Fibroblast of lung (primary cell): Measurements from ENCODE around the gene PRG2. TPM values are rescaled to one million over a fixed set of nuclear protein-coding genes. Genes with fewer than 3 reads are reported as not detected.

Experiments used
- DNase-seq, 2 donors: peaks; one replicate each; pipeline versions ENCODE4 v3.0.0 to v3.0.0-alpha.2; 2010; ENCODE audit warnings: low read depth in 2 of 2
- H2AFZ ChIP-seq: 2 replicates; pipeline ENCODE4 v1.5.1; 2012; ENCODE audit warnings: low read length, control low read depth, inconsistent platforms
- H3K27ac ChIP-seq: 2 replicates; pipeline ENCODE4 v1.5.1; 2011; ENCODE audit warnings: low read length, control low read depth; ENCODE audit not compliant: insufficient read depth
- H3K27me3 ChIP-seq: 2 replicates; pipeline ENCODE4 v1.5.1; 2011; ENCODE audit warnings: mild to moderate bottlenecking, low read length; ENCODE audit not compliant: control insufficient read depth, insufficient read depth
- H3K36me3 ChIP-seq: 2 replicates; pipeline ENCODE4 v1.5.1; 2011; ENCODE audit warnings: low read length; ENCODE audit not compliant: control insufficient read depth, insufficient read depth
- H3K4me1 ChIP-seq: 2 replicates; pipeline ENCODE4 v1.5.1; 2011; ENCODE audit warnings: low read length; ENCODE audit not compliant: control insufficient read depth, insufficient read depth; ENCODE audit errors: extremely low read depth
- H3K4me2 ChIP-seq: 2 replicates; pipeline ENCODE4 v1.5.1; 2011; ENCODE audit warnings: low read length, control low read depth; ENCODE audit not compliant: insufficient read depth; ENCODE audit errors: extremely low read depth
- H3K4me3 ChIP-seq, 4 experiments: fragments of 200-600 bp in 1 of 4; sonication (generic) in 1 of 4; replicated peaks in 1 of 4; 2 replicates each; pipeline ENCODE4 v1.5.1; 2011 to 2016; ENCODE audit warnings: low read length in 4 of 4, low read depth in 3 of 4, mild to moderate bottlenecking in 3 of 4, control low read depth in 2 of 4, inconsistent platforms in 1 of 4, mixed read lengths in 1 of 4; ENCODE audit not compliant: insufficient read depth in 1 of 4; ENCODE audit errors: control extremely low read depth in 1 of 4
- H3K79me2 ChIP-seq: 2 replicates; pipeline ENCODE4 v1.5.1; 2012; ENCODE audit warnings: mild to moderate bottlenecking, low read length, inconsistent platforms; ENCODE audit not compliant: control insufficient read depth, insufficient read depth
- H3K9ac ChIP-seq: 2 replicates; pipeline ENCODE4 v1.5.1; 2011; ENCODE audit warnings: mild to moderate bottlenecking, low read length, control low read depth; ENCODE audit not compliant: insufficient read depth
- H3K9me3 ChIP-seq: 2 replicates; pipeline ENCODE4 v1.5.1; 2012; ENCODE audit warnings: low read depth, low read length; ENCODE audit not compliant: control insufficient read depth, insufficient read depth
- H4K20me1 ChIP-seq: 2 replicates; pipeline ENCODE4 v1.5.1; 2011; ENCODE audit warnings: low read length; ENCODE audit not compliant: control insufficient read depth, insufficient read depth; ENCODE audit errors: extremely low read depth
- EZH2 ChIP-seq: IDR thresholded peaks from 2 replicates; pipeline ENCODE4 v1.5.1; 2012; ENCODE audit warnings: low read length, control low read depth, mild to moderate bottlenecking; ENCODE audit errors: missing control alignments
- polyA plus RNA-seq, 2 donors: library from polyadenylated mRNA; depleted of rRNA in 1 of 2; stranded (reverse) in 1 of 2; unstranded in 1 of 2; fragments of >200 nt; gene quantifications; 2 replicates each; pipeline ENCODE4 v1.2.1, GENCODE V29; 2011 to 2012; ENCODE audit warnings: missing spikeins in 1 of 2
- total RNA-seq: library from RNA; depleted of rRNA; stranded (reverse); fragments of >200 nt; gene quantifications from 2 replicates; pipeline ENCODE4 v1.2.1, GENCODE V29; 2014
- TF ChIP-seq, protein P1 (sequence below), 2 donors: IDR thresholded peaks in 1 of 2; conservative IDR thresholded peaks in 1 of 2; 1 replicate in 1 of 2; 2 replicates in 1 of 2; pipeline ENCODE4 v1.5.1; 2011 to 2012; ENCODE audit warnings: low read length in 2 of 2, control low read depth in 1 of 2, inconsistent platforms in 1 of 2, low read depth in 1 of 2, mild to moderate bottlenecking in 1 of 2

PRG2 gene
- total and polyA plus RNA-seq, 2 donors (not counting 1 experiment from before 2014, with no cell fraction given): not detected

DNA sequence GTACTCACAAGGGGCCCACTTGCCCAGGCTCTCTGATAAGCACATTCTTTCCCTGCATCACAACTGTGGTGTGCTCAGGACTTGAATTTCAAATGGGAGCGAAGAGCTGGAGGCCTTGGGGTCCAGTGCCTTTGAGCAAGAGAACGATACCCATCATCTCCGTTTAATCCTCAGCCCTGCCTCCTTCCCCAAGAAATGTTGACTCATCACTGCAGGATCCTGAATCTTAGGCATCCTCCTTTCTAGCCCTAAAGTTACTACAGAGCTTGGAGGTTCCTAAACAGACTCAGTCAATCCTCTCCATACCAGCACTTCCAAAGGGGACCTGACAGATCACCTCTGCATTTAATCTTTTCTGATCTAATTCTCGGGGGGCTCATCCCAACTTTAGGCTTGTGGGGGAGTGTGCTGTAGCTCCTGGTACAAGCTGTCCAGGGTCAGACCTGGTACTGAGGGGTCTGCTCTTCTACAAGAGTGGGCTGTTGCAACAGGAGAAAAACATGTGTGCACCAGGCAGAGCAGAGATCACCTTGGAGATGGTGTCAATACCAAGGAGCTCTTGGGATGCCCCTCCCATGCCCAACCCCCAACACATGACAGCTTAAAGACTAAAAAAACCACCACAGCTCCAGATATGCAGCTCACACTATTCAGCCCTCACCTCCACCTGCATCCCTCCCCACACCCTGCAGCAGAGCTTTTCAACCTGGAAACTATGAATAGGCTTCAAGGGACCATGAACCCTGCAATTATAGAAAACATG lies 3.9 kb upstream of the PRG2 start:
- no peak for DNase-seq
- TF ChIP-seq EZH2: no peak
- TF ChIP-seq, protein P1, sequence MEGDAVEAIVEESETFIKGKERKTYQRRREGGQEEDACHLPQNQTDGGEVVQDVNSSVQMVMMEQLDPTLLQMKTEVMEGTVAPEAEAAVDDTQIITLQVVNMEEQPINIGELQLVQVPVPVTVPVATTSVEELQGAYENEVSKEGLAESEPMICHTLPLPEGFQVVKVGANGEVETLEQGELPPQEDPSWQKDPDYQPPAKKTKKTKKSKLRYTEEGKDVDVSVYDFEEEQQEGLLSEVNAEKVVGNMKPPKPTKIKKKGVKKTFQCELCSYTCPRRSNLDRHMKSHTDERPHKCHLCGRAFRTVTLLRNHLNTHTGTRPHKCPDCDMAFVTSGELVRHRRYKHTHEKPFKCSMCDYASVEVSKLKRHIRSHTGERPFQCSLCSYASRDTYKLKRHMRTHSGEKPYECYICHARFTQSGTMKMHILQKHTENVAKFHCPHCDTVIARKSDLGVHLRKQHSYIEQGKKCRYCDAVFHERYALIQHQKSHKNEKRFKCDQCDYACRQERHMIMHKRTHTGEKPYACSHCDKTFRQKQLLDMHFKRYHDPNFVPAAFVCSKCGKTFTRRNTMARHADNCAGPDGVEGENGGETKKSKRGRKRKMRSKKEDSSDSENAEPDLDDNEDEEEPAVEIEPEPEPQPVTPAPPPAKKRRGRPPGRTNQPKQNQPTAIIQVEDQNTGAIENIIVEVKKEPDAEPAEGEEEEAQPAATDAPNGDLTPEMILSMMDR (conservative IDR thresholded peaks at IDR 0.05 in 1 of 2, IDR thresholded peaks at IDR 0.05 in 1 of 2; ENCODE audit: low read depth in 1 of 2, low read length in 2 of 2): no peak

DNA sequence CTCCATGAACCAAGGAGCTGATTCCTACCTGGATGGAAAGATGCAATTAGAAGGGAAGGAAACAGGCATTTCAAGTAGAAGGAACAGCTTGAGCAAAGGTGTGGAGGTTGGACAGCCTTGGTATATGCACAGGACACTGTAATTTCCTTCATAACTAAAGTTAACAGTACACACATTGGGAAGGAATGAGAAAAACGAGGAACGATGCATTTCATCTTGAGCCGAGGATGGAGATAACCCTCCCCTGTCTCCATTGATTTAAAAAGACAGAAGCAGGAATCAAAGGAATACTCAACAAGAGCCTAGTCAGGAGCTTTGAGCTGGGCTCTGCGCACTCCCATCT lies 2.3 kb upstream of the PRG2 start:
- Histone ChIP-seq H3K9ac (no peak overlapping the region), H3K9me3 (no peaks in the 10 kb centered on the region), H3K4me2 (no peak overlapping the region), H3K27ac (no peak overlapping the region), H3K27me3 (peaks cover 20% of the 10 kb centered on the region), H3K4me3 (no peak overlapping the region), H3K4me1 (no peaks in the 10 kb centered on the region), H2AFZ (no peak overlapping the region), H3K79me2 (no peaks in the 10 kb centered on the region), H3K36me3 (no peaks in the 10 kb centered on the region), H4K20me1 (no peaks in the 10 kb centered on the region)
- no peak for TF ChIP-seq EZH2
- TF ChIP-seq, protein P1 (conservative IDR thresholded peaks at IDR 0.05 in 1 of 2, IDR thresholded peaks at IDR 0.05 in 1 of 2; ENCODE audit: low read depth in 1 of 2, low read length in 2 of 2): no peak
- no peak for DNase-seq

More for the DNA sequence above, 3.9 kb upstream of the PRG2 start:
- H3K27me3 ChIP-seq: peaks cover 20% of the 10 kb centered on the region
- H3K4me3 ChIP-seq: no peak overlapping the region
- H2AFZ ChIP-seq: no peak overlapping the region
- H3K9ac ChIP-seq: no peak overlapping the region
- no peaks in the 10 kb centered on the region for H3K36me3 ChIP-seq
- H3K4me2 ChIP-seq: no peak overlapping the region
- no peaks in the 10 kb centered on the region for H3K4me1 ChIP-seq
- H4K20me1 ChIP-seq: no peaks in the 10 kb centered on the region
- no peaks in the 10 kb centered on the region for H3K79me2 ChIP-seq
- H3K27ac ChIP-seq: no peak overlapping the region
- H3K9me3 ChIP-seq: no peaks in the 10 kb centered on the region

- no peak overlapping the region for H3K27ac ChIP-seq
- TF ChIP-seq, protein P1 (conservative IDR thresholded peaks at IDR 0.05 in 1 of 2, IDR thresholded peaks at IDR 0.05 in 1 of 2; ENCODE audit: low read depth in 1 of 2, low read length in 2 of 2): no peak
- TF ChIP-seq EZH2: no peak
- no peaks in the 10 kb centered on the region for H3K9me3 ChIP-seq
- H3K27me3 ChIP-seq: peaks cover 20% of the 10 kb centered on the region
- H3K4me3 ChIP-seq: no peak overlapping the region
- no peaks in the 10 kb centered on the region for H3K79me2 ChIP-seq
- H3K4me1 ChIP-seq: no peaks in the 10 kb centered on the region
- H3K4me2 ChIP-seq: no peak overlapping the region
- no peaks in the 10 kb centered on the region for H4K20me1 ChIP-seq
- H3K36me3 ChIP-seq: no peaks in the 10 kb centered on the region
- no peak overlapping the region for H2AFZ ChIP-seq
- H3K9ac ChIP-seq: no peak overlapping the region
- no peak for DNase-seq
Observed at GRCh38 chr11:57392066-57392762, 1.8 kb upstream of the PRG2 start.
